ENCODE data around the gene RNF150.
A peak's percentile ranks its signal among the peaks of the same experiment; 100 is the strongest.

Gene RNF150

GRCh38 chr4:141154725-141155124, 21.5 kb upstream of the RNF150 start:
- 100% methylated on average over 2 of the region's 3 CpGs for WGBS
- H3K27me3 ChIP-seq (ENCODE audit: insufficient read depth, low read length), result no peaks in the 10 kb centered on the region
- H3K27ac ChIP-seq (ENCODE audit: low read depth, low read length), result no peak overlapping the region
- no peaks in the 10 kb centered on the region for H3K4me1 ChIP-seq (ENCODE audit: insufficient read depth, low read length)
- H3K4me3 ChIP-seq (ENCODE audit: low read length), result no peak overlapping the region
- no peaks in the 10 kb centered on the region for H3K9me3 ChIP-seq (ENCODE audit: insufficient read depth, low read depth, low read length)
- no peaks in the 10 kb centered on the region for H3K36me3 ChIP-seq (ENCODE audit: insufficient read depth, low read length)
- no peak overlapping the region for H3K9ac ChIP-seq (ENCODE audit: low read depth, low read length)

DNA sequence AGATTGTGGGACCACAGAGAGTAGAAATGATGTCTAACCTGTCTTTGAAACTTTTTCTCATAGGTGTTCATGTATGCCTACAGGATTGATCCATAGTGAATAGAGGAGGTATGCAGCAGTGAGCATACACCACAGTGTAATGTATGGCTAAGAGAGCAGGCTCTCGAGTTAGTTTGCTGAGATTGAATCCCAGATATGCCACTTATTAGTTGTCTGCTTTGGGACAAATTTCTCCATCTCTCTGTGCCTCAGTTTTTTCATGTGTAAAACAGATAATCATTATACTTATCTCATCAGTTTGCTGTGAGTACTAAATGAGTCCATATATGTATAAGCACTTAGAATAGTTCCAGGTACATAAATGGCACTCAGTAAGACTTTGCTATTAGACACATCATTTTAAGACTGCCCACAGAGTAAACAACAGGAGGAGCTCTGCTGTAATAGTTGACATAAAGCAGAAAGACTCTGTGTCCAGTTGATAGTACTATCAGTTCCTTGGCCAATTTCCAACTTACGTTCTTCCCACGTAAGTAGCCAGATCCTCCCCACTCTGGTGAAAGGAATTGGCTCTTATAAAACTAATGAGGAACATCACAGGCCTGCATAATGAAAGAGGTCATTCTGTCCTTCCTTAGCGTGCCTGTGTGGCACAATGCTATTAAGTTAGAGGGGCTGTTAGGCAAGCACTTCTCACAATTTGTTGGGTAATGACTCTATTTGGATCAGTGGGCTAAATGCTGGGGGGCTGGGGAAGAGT, 20.7 kb upstream of the RNF150 start:
- H3K4me3 ChIP-seq (ENCODE audit: low read length), result no peak overlapping the region
- 89% methylated on average over 4 of the region's 4 CpGs for WGBS
- no peaks in the 10 kb centered on the region for H3K4me1 ChIP-seq (ENCODE audit: insufficient read depth, low read length)
- no peaks in the 10 kb centered on the region for H3K9me3 ChIP-seq (ENCODE audit: insufficient read depth, low read depth, low read length)
- no peak overlapping the region for H3K9ac ChIP-seq (ENCODE audit: low read depth, low read length)
- H3K27ac ChIP-seq (ENCODE audit: low read depth, low read length), result no peak overlapping the region
- H3K36me3 ChIP-seq (ENCODE audit: insufficient read depth, low read length), result no peaks in the 10 kb centered on the region
- no peaks in the 10 kb centered on the region for H3K27me3 ChIP-seq (ENCODE audit: insufficient read depth, low read length)

DNA sequence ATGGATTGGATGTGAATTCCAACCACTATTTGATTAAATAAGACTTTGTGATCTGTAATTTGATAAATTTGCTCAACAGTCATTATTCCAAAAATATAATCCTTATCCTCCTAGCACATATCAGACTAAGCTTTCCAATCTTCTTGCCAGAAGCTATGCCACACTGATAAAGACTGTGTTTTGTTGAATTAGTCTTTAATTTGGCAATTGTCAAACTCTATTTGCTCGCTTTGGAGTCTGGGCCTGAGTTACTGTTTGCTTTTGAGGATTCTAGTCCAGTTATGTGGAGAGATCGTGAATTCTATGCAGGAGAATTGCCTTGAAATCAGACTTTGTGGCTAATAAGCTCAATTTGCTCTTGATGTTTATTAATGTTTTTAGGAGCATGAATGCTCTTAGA, 10.9 kb upstream of the RNF150 start:
- Histone ChIP-seq H3K36me3 (ENCODE audit: insufficient read depth, low read length) (no peaks in the 10 kb centered on the region), H3K4me1 (ENCODE audit: insufficient read depth, low read length) (no peaks in the 10 kb centered on the region), H3K4me3 (ENCODE audit: low read length) (no peak overlapping the region), H3K27ac (ENCODE audit: low read depth, low read length) (no peak overlapping the region), H3K9ac (ENCODE audit: low read depth, low read length) (no peak overlapping the region), H3K27me3 (ENCODE audit: insufficient read depth, low read length) (no peaks in the 10 kb centered on the region), H3K9me3 (ENCODE audit: insufficient read depth, low read depth, low read length) (no peaks in the 10 kb centered on the region)
- WGBS, result 92% methylated on average over 2 of the region's 2 CpGs

- Histone ChIP-seq H3K36me3 (ENCODE audit: insufficient read depth, low read length) (no peaks in the 10 kb centered on the region), H3K27ac (ENCODE audit: low read depth, low read length) (no peak overlapping the region), H3K27me3 (ENCODE audit: insufficient read depth, low read length) (peaks cover 2% of the 10 kb centered on the region; the same call in 1 of the 2 replicates), H3K9me3 (ENCODE audit: insufficient read depth, low read depth, low read length) (no peaks in the 10 kb centered on the region), H3K4me1 (ENCODE audit: insufficient read depth, low read length) (no peaks in the 10 kb centered on the region), H3K9ac (ENCODE audit: low read depth, low read length) (no peak overlapping the region), H3K4me3 (ENCODE audit: low read length) (no peak overlapping the region)
- WGBS, result 89% methylated on average over 7 of the region's 7 CpGs
These were observed 9.2 kb upstream of the RNF150 start for GRCh38 chr4:141142423-141142822.

DNA sequence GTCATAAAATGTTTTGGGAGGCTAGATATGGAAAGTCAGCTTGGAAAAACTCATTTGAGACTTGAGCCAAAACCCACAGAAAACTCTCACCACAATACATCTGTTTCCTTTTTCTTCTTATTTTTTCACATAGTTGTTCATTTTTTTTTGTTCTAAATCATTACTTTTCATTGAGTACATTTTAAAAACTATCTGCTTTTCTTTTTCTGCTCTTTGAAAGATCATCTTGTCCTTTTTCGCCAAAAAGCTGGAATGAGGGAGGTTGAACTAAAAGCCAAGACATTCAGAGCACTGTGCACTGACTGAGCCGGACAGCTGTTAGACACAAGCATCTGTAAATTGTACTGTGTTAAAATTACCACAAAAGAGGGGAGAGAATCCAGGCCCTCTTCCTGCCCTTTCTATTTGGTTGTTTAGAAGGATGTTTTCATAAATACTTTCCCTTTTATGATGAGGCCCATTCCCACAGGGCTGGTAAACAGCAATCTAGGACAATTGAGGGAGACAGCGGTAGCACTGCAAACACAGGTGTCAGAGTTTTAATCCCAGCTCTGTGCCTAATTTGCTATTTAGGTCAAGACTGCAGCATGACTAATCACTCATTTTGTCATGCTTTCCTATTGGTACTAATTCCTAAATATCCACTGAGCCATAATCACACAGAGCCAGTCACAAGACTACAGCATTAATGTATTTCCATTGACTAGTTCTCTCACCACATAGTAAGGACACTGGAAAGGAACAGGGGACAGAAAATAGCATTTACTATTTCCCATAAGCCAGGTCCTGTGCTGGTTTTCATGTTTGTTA, 7.3 kb upstream of the RNF150 start:
- H3K27me3 ChIP-seq (ENCODE audit: insufficient read depth, low read length), result peaks cover 11% of the 10 kb centered on the region; the same call in 1 of the 2 replicates
- H3K27ac ChIP-seq (ENCODE audit: low read depth, low read length), result no peak overlapping the region
- 94% methylated on average over 3 of the region's 3 CpGs for WGBS
- no peaks in the 10 kb centered on the region for H3K4me1 ChIP-seq (ENCODE audit: insufficient read depth, low read length)
- no peak overlapping the region for H3K9ac ChIP-seq (ENCODE audit: low read depth, low read length)
- H3K4me3 ChIP-seq (ENCODE audit: low read length), result no peak overlapping the region
- no peaks in the 10 kb centered on the region for H3K9me3 ChIP-seq (ENCODE audit: insufficient read depth, low read depth, low read length)
- no peaks in the 10 kb centered on the region for H3K36me3 ChIP-seq (ENCODE audit: insufficient read depth, low read length)

GRCh38 chr4:141133999-141134995, 1.0 kb upstream of the RNF150 start:
- no peak overlapping the region for H3K27ac ChIP-seq (ENCODE audit: low read depth, low read length)
- H3K36me3 ChIP-seq (ENCODE audit: insufficient read depth, low read length), result no peaks in the 10 kb centered on the region
- H3K4me3 ChIP-seq (ENCODE audit: low read length), result peak overlapping the region; percentile 90; the same call in 1 of the 2 replicates
- H3K27me3 ChIP-seq (ENCODE audit: insufficient read depth, low read length), result peaks cover 41% of the 10 kb centered on the region
- no peaks in the 10 kb centered on the region for H3K4me1 ChIP-seq (ENCODE audit: insufficient read depth, low read length)
- WGBS, result 80% methylated on average over 11 of the region's 11 CpGs
- H3K9me3 ChIP-seq (ENCODE audit: insufficient read depth, low read depth, low read length), result no peaks in the 10 kb centered on the region
- no peak overlapping the region for H3K9ac ChIP-seq (ENCODE audit: low read depth, low read length)

- H3K4me1 ChIP-seq (ENCODE audit: insufficient read depth, low read length), result no peaks in the 10 kb centered on the region
- H3K27ac ChIP-seq (ENCODE audit: low read depth, low read length), result no peak overlapping the region
- WGBS, result under 1% methylated on average over 37 of the region's 42 CpGs
- peak overlapping the region; percentile 90 for H3K4me3 ChIP-seq (ENCODE audit: low read length)
- no peaks in the 10 kb centered on the region for H3K36me3 ChIP-seq (ENCODE audit: insufficient read depth, low read length)
- H3K27me3 ChIP-seq (ENCODE audit: insufficient read depth, low read length), result peaks cover 41% of the 10 kb centered on the region
- peak overlapping the region; percentile 70 for H3K9ac ChIP-seq (ENCODE audit: low read depth, low read length)
- no peaks in the 10 kb centered on the region for H3K9me3 ChIP-seq (ENCODE audit: insufficient read depth, low read depth, low read length)
These were observed 542 bp downstream of the RNF150 start for GRCh38 chr4:141132709-141133145.

DNA sequence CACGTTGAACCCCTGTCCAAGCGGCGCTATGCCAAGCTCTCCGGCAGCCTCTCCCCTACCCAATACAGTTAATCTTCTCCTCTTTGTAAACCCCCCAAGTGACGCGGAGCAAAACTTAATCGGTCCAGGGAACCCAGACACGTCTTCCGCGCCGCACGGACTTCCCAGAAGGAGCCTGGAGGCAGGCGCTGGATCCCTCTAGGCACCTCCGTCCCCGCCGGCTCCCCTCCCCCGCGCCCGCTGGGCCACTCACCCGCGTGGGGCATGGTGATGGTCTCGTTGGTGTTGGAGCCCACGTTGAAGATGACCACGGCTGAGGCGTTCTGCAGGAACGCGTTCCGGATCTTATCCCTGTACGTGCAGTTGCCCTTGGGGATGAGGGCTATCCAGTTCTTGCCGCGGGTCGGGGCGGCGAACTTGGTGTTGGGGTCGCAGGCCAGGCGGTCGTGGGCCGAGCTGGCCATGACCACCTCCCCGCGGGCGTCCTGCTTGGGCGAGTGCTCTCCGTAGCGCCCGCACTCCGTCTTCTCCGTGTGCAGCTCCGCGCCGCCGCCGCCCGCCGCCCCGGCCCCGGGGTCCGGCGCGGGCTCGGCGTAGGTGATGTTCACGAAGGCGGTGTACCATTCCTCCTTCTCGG, 1.1 kb downstream of the RNF150 start:
- under 1% methylated on average over 64 of the region's 64 CpGs for WGBS

DNA sequence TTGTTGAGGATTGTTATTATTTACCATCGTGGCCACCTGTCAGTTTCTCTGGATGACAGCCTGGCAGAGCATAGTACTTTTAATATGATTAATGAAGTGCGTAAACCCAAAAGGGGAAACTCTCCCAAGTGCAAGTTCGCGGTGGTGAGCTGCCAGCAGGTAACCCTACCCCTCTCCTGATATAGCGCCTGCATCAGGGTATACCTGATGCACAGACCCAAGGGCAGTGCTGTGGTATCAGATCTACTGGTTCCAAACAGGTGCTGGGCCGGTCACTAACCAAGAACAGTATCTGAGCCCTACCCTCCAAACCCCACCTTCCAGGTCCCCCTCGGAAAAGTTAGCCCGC, 1.6 kb downstream of the RNF150 start:
- WGBS, result 21% methylated on average over 8 of the region's 8 CpGs
- H3K9ac ChIP-seq (ENCODE audit: low read depth, low read length), result peak overlapping the region; percentile 66; the same call in 1 of the 2 replicates
- H3K9me3 ChIP-seq (ENCODE audit: insufficient read depth, low read depth, low read length), result no peaks in the 10 kb centered on the region
- H3K27me3 ChIP-seq (ENCODE audit: insufficient read depth, low read length), result peaks cover 32% of the 10 kb centered on the region
- no peaks in the 10 kb centered on the region for H3K36me3 ChIP-seq (ENCODE audit: insufficient read depth, low read length)
- H3K4me3 ChIP-seq (ENCODE audit: low read length), result peak overlapping the region; percentile 90
- no peaks in the 10 kb centered on the region for H3K4me1 ChIP-seq (ENCODE audit: insufficient read depth, low read length)
- no peak overlapping the region for H3K27ac ChIP-seq (ENCODE audit: low read depth, low read length)

More for the DNA sequence above, 1.1 kb downstream of the RNF150 start:
- Histone ChIP-seq H3K9ac (ENCODE audit: low read depth, low read length) (peak overlapping the region; percentile 66), H3K27me3 (ENCODE audit: insufficient read depth, low read length) (peaks cover 36% of the 10 kb centered on the region), H3K4me1 (ENCODE audit: insufficient read depth, low read length) (no peaks in the 10 kb centered on the region), H3K36me3 (ENCODE audit: insufficient read depth, low read length) (no peaks in the 10 kb centered on the region), H3K9me3 (ENCODE audit: insufficient read depth, low read depth, low read length) (no peaks in the 10 kb centered on the region), H3K27ac (ENCODE audit: low read depth, low read length) (no peak overlapping the region), H3K4me3 (ENCODE audit: low read length) (peak overlapping the region; percentile 90)

- Histone ChIP-seq H3K4me3 (ENCODE audit: low read length) (peak overlapping the region; percentile 90), H3K4me1 (ENCODE audit: insufficient read depth, low read length) (no peaks in the 10 kb centered on the region), H3K9me3 (ENCODE audit: insufficient read depth, low read depth, low read length) (no peaks in the 10 kb centered on the region), H3K27ac (ENCODE audit: low read depth, low read length) (no peak overlapping the region), H3K9ac (ENCODE audit: low read depth, low read length) (no peak overlapping the region), H3K36me3 (ENCODE audit: insufficient read depth, low read length) (no peaks in the 10 kb centered on the region), H3K27me3 (ENCODE audit: insufficient read depth, low read length) (peaks cover 29% of the 10 kb centered on the region)
- WGBS, result 77% methylated on average over 5 of the region's 6 CpGs
These were observed 2.2 kb downstream of the RNF150 start for GRCh38 chr4:141130947-141131605.

Data from HUES64 (cell line).